Measurements from ENCODE around the gene OR52R1. TPM values are rescaled to one million over a fixed set of nuclear protein-coding genes. Genes with fewer than 3 reads are reported as not detected.
"Not testable (repeated sequence)": the region's sequence is repeated elsewhere in the genome, so short reads cannot be mapped to it uniquely, and the experiment has no call there.

The OR52R1 gene
- total RNA-seq, 1 donor from 2014 or later = not detected

- no peaks in the 10 kb centered on the region for H3K4me1 Mint-ChIP-seq
- Histone ChIP-seq H3K9me3 (ENCODE audit: low read depth) (no peaks in the 10 kb centered on the region), H4K20me1 (ENCODE audit: low read depth) (no peaks in the 10 kb centered on the region), H3K4me1 (no peaks in the 10 kb centered on the region), H3K27me3 (no peaks in the 10 kb centered on the region), H2AFZ (replicated peaks) (no peak overlapping the region), H3K4me3 (no peak overlapping the region), H3K36me3 (no peaks in the 10 kb centered on the region), H3K9ac (no peak overlapping the region), H3K4me2 (no peak overlapping the region), H3K27ac (no peak overlapping the region), H3K79me2 (ENCODE audit: low read depth) (no peaks in the 10 kb centered on the region), H3F3A (ENCODE audit: low read depth) (no peaks in the 10 kb centered on the region)
- H3K4me3 Mint-ChIP-seq = no peak overlapping the region
- no peaks in the 10 kb centered on the region for H3K9me3 Mint-ChIP-seq
- no peaks in the 10 kb centered on the region for H3K36me3 Mint-ChIP-seq
- DNase-seq (ENCODE audit: low spot score) = no peak
- no peak for TF ChIP-seq EZH2 (IDR thresholded peaks at IDR 0.05)
- TF ChIP-seq EZH2phosphoT487 (IDR thresholded peaks at IDR 0.05) = no peak
- TF ChIP-seq CTCF (IDR thresholded peaks at IDR 0.05) = no peak
- H3K27me3 Mint-ChIP-seq (ENCODE audit: insufficient read depth, low read depth) = no peaks in the 10 kb centered on the region
- H3K27ac Mint-ChIP-seq = no peak overlapping the region
These were observed 5.1 kb upstream of the OR52R1 start for GRCh38 chr11:4809246-4809645.

GRCh38 chr11:4808476-4808875 lies 4.3 kb upstream of the OR52R1 start:
- Histone ChIP-seq H3K4me1 (no peaks in the 10 kb centered on the region), H4K20me1 (ENCODE audit: low read depth) (no peaks in the 10 kb centered on the region), H3K9me3 (ENCODE audit: low read depth) (no peaks in the 10 kb centered on the region), H3K4me2 (no peak overlapping the region), H3K27me3 (no peaks in the 10 kb centered on the region), H3K27ac (no peak overlapping the region), H3K9ac (no peak overlapping the region), H3K36me3 (no peaks in the 10 kb centered on the region), H3K4me3 (no peak overlapping the region), H3F3A (ENCODE audit: low read depth) (no peaks in the 10 kb centered on the region), H2AFZ (replicated peaks) (no peak overlapping the region), H3K79me2 (ENCODE audit: low read depth) (no peaks in the 10 kb centered on the region)
- H3K27ac Mint-ChIP-seq = no peak overlapping the region
- H3K36me3 Mint-ChIP-seq = no peaks in the 10 kb centered on the region
- no peaks in the 10 kb centered on the region for H3K27me3 Mint-ChIP-seq (ENCODE audit: insufficient read depth, low read depth)
- no peaks in the 10 kb centered on the region for H3K9me3 Mint-ChIP-seq
- DNase-seq (ENCODE audit: low spot score) = no peak
- TF ChIP-seq CTCF (IDR thresholded peaks at IDR 0.05) = no peak
- TF ChIP-seq EZH2phosphoT487 (IDR thresholded peaks at IDR 0.05) = no peak
- no peak for TF ChIP-seq EZH2 (IDR thresholded peaks at IDR 0.05)
- H3K4me1 Mint-ChIP-seq = no peaks in the 10 kb centered on the region
- H3K4me3 Mint-ChIP-seq = no peak overlapping the region

- not testable (repeated sequence) for DNase-seq (ENCODE audit: low spot score); H3K27ac Mint-ChIP-seq; H3K4me1 ChIP-seq
These were observed 2.9 kb downstream of the OR52R1 start for GRCh38 chr11:4801316-4801715.

GRCh38 chr11:4798427-4799183 lies 5.6 kb downstream of the OR52R1 start:
- H3K4me2 ChIP-seq = no peak overlapping the region
- H3K4me1 Mint-ChIP-seq = peaks cover 3% of the 10 kb centered on the region
- H3K4me1 ChIP-seq = no peaks in the 10 kb centered on the region
- H3K4me3 ChIP-seq = no peak overlapping the region
- no peaks in the 10 kb centered on the region for H3K9me3 ChIP-seq (ENCODE audit: low read depth)
- no peaks in the 10 kb centered on the region for H4K20me1 ChIP-seq (ENCODE audit: low read depth)
- no peak overlapping the region for H3K9ac ChIP-seq
- no peaks in the 10 kb centered on the region for H3F3A ChIP-seq (ENCODE audit: low read depth)
- H3K79me2 ChIP-seq (ENCODE audit: low read depth) = no peaks in the 10 kb centered on the region
- H2AFZ ChIP-seq (replicated peaks) = no peak overlapping the region
- H3K27ac Mint-ChIP-seq = no peak overlapping the region
- no peaks in the 10 kb centered on the region for H3K27me3 ChIP-seq
- H3K36me3 Mint-ChIP-seq = no peaks in the 10 kb centered on the region
- H3K4me3 Mint-ChIP-seq = no peak overlapping the region
- H3K27me3 Mint-ChIP-seq (ENCODE audit: insufficient read depth, low read depth) = no peaks in the 10 kb centered on the region
- no peaks in the 10 kb centered on the region for H3K36me3 ChIP-seq
- TF ChIP-seq CTCF (IDR thresholded peaks at IDR 0.05) (no peak), EZH2 (IDR thresholded peaks at IDR 0.05) (no peak), EZH2phosphoT487 (IDR thresholded peaks at IDR 0.05) (no peak)
- H3K27ac ChIP-seq = no peak overlapping the region
- H3K9me3 Mint-ChIP-seq = no peaks in the 10 kb centered on the region
- DNase-seq (ENCODE audit: low spot score) = no peak

More at GRCh38 chr11:4801316-4801715, 2.9 kb downstream of the OR52R1 start:
- not testable (repeated sequence) for H2AFZ ChIP-seq (replicated peaks); H3K79me2 ChIP-seq (ENCODE audit: low read depth); H3K4me3 Mint-ChIP-seq; H3K27me3 ChIP-seq; H3K27me3 Mint-ChIP-seq (ENCODE audit: insufficient read depth, low read depth); H3F3A ChIP-seq (ENCODE audit: low read depth); H3K4me3 ChIP-seq; H3K36me3 Mint-ChIP-seq; H3K9ac ChIP-seq; H3K4me2 ChIP-seq; H3K9me3 ChIP-seq (ENCODE audit: low read depth); H4K20me1 ChIP-seq (ENCODE audit: low read depth); H3K36me3 ChIP-seq; H3K9me3 Mint-ChIP-seq; H3K4me1 Mint-ChIP-seq; H3K27ac ChIP-seq

Measured in neural progenitor cell (in vitro differentiated cells).